T-helper 2 cell treated with Interferon-gamma antibody and Interleukin-4, amounts not matched to agents 5 μg/mL and 100 μg/mL, for 36 hours (primary cell): ENCODE measurements around the gene PYCR2.
"Not testable (repeated sequence)": the region's sequence is repeated elsewhere in the genome, so short reads cannot be mapped to it uniquely, and the experiment has no call there.

Experiments used
- DNase-seq: peaks from one replicate; pipeline ENCODE4 v3.0.0; 2021; ENCODE audit warnings: low spot score
- H3K27ac Mint-ChIP-seq: one replicate; pipeline ENCODE4 v1.8.0; 2021; ENCODE audit warnings: mild to moderate bottlenecking, mixed read lengths
- H3K27me3 Mint-ChIP-seq: one replicate; pipeline ENCODE4 v1.8.0; 2021; ENCODE audit warnings: low read depth, mixed read lengths
- H3K36me3 Mint-ChIP-seq: one replicate; pipeline ENCODE4 v1.8.0; 2021; ENCODE audit warnings: low read depth, mixed read lengths
- H3K4me1 Mint-ChIP-seq: one replicate; pipeline ENCODE4 v1.8.0; 2021; ENCODE audit warnings: low read depth, mixed read lengths
- H3K4me3 Mint-ChIP-seq: one replicate; pipeline ENCODE4 v1.8.0; 2022; ENCODE audit warnings: mild to moderate bottlenecking, moderate library complexity, mixed read lengths
- H3K9me3 Mint-ChIP-seq: one replicate; pipeline ENCODE4 v1.8.0; 2021; ENCODE audit warnings: mixed read lengths

PYCR2 gene

DNA sequence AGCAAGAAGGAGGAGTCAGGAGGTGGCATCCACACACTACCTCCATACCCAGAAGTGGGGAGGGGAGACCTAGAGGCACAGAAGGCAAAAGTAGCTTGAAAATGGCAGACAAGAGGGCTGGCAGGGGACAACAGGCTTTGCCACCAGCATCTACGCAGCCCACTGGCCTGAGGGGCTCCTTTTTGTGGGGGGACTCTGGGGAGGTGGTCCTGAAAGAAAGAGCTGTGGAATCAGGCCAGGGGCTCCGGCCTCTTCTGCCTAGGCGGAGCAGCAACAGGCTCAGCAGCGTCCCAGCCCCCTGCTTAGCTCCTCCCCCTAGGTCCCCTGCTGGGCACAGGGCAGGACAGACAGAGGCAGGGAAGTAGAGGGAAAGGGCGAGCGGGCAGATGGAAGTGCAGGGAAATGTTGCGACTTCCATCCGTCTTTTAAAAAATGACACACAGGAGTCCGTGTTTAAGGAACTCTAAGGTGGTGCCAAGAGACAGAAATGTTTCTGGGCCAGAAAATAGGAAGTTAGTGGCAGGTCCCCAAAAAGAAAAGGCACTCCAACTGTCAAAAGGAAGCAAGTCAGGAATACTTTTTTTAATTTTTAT lies 27.0 kb upstream of the PYCR2 start:
- Mint-ChIP-seq H3K4me3 (no peak overlapping the region), H3K9me3 (no peaks in the 10 kb centered on the region), H3K27ac (no peak overlapping the region), H3K36me3 (no peaks in the 10 kb centered on the region), H3K4me1 (no peaks in the 10 kb centered on the region), H3K27me3 (peaks cover 27% of the 10 kb centered on the region)
- no peak for DNase-seq

DNA sequence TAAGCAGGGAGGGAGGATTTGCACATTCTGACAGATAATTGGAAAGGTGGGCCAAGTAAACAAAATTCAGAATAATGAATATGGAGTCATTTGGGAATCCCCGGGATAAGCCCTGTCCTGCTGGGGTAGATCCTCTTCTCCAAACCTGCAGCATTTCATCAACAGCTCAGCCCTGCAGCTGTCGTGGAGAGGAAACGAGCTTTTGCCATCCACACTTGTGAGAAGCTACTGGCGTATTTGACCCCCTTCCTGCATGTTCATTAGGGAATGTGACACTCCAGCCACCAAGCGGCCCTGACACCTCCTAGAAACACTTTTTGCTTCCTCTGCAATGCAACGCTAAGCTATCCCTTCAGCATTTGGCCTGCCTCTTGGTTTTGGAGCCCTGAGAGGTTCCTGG lies 25.0 kb upstream of the PYCR2 start:
- Mint-ChIP-seq H3K4me1 (peaks cover 3% of the 10 kb centered on the region), H3K36me3 (no peaks in the 10 kb centered on the region), H3K4me3 (no peak overlapping the region), H3K27ac (no peak overlapping the region), H3K27me3 (peaks cover 23% of the 10 kb centered on the region), H3K9me3 (no peaks in the 10 kb centered on the region)
- DNase-seq: no peak

DNA sequence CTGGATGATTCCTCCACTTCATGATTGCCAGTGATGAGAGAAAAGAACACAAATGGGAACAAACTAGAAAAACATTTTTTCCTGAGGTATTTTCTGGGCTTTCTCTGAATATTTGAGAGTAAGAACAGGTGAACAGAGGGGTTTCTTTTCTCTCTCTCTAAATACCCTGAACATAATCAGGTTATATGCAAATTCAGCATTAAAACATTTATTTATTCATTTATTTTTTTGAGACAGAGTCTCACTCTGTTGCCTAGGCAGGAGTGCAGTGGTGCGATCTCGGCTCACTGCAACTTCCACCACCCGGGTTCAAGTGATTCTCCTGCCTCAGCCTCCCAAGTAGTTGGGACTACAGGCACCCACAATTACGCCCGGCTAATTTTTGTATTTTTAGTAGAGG lies 22.8 kb upstream of the PYCR2 start:
- Mint-ChIP-seq H3K4me3 (no peak overlapping the region), H3K36me3 (no peaks in the 10 kb centered on the region), H3K9me3 (no peaks in the 10 kb centered on the region), H3K27ac (no peak overlapping the region), H3K27me3 (peaks cover 15% of the 10 kb centered on the region), H3K4me1 (peaks cover 3% of the 10 kb centered on the region)
- no peak for DNase-seq

DNA sequence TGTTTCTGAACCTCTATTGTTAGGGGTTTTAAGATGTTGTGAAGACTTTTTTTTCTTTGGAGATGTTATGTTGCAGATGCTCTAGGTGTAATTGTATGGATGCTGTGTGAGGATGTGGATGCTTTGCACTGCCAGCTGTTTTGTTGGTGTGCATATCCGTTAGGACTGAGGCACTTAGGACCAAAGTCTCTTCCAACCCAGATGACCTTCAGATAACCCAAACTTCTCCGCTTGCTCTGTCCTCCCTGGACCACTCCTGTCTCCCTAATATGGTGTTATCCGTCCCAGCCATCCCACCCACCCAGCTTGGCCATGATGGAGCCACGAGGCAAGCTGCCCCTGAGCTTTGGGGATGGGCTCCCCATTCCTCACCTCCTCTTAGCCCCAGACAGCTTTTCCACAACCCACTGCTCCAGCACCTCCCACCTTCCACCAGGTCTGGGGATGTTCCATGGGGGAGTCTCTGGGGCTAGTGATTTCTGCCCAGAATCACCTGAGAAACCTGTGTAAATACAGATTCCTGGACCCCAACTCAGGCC lies 22.1 kb upstream of the PYCR2 start:
- H3K4me3 Mint-ChIP-seq: no peak overlapping the region

DNA sequence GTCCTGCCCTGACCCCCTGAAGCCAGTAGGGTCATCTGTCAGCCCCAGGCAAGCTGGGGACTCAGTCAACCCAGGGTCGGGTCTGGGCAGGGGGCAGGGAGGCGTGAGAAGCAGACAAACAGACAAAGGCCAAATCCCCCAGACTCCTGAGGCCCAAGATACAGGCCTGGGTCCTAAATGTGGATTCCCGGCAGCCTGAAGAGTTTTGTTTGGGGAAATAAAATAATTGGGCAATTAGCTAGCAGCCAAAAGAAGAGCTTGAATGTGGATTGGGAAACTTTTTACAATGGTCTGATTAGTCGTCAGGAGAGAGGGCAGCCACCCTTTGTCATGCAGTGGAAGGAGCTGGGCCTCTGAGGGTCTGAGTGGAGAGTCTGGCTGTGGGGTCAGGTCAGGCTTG lies 21.5 kb upstream of the PYCR2 start:
- H3K9me3 Mint-ChIP-seq: no peaks in the 10 kb centered on the region
- no peak for DNase-seq
- peaks cover 10% of the 10 kb centered on the region for H3K27me3 Mint-ChIP-seq
- no peak overlapping the region for H3K4me3 Mint-ChIP-seq
- H3K36me3 Mint-ChIP-seq: no peaks in the 10 kb centered on the region
- peaks cover 3% of the 10 kb centered on the region for H3K4me1 Mint-ChIP-seq
- no peak overlapping the region for H3K27ac Mint-ChIP-seq

More for the DNA sequence above, 22.1 kb upstream of the PYCR2 start:
- Mint-ChIP-seq H3K27ac (no peak overlapping the region), H3K27me3 (peaks cover 12% of the 10 kb centered on the region), H3K4me1 (peaks cover 3% of the 10 kb centered on the region), H3K9me3 (no peaks in the 10 kb centered on the region), H3K36me3 (no peaks in the 10 kb centered on the region)
- DNase-seq: no peak

DNA sequence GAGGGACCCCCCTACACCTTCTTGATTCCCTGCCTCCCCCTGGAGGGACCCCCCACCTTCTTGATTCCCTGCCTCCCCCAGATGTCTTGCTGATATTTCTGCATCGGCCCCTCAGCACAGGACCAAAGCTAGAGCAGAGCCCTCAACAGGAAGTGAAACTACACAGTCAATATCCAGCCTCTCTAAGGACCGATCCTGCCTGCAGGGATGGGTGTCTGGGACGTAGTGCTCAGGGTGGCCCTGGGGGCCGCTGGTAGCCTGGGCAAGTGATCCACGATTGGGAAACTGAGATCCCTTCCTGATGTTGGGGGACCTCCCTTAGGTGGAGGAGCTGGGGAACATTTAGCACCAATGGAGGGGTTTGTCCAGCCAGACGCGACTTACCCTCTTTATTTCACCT lies 20.9 kb upstream of the PYCR2 start:
- Mint-ChIP-seq H3K9me3 (no peaks in the 10 kb centered on the region), H3K27me3 (peaks cover 10% of the 10 kb centered on the region), H3K36me3 (no peaks in the 10 kb centered on the region), H3K27ac (no peak overlapping the region), H3K4me1 (peaks cover 3% of the 10 kb centered on the region), H3K4me3 (no peak overlapping the region)
- no peak for DNase-seq

DNA sequence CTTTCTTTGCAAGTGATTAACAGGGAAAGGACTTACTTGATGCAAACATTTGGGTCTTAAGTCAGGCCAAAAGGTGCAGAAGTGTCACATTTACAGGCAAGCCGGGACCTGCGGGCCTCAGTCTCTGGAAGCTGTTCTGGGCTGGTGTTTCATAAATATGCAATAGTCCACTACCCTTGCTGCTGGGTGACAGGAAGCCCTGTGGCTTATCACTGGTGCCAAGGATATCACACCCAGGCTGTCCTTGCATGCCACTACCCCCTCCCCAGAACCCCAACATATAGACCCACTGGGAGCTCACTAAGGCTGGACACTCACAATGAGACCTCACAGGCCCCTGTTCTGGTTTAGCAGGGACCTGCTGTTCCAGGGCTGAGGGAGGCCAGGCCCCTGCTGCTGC lies 20.3 kb upstream of the PYCR2 start:
- Mint-ChIP-seq H3K4me3 (no peak overlapping the region), H3K9me3 (no peaks in the 10 kb centered on the region), H3K4me1 (peaks cover 3% of the 10 kb centered on the region), H3K27me3 (peaks cover 10% of the 10 kb centered on the region), H3K36me3 (no peaks in the 10 kb centered on the region), H3K27ac (no peak overlapping the region)
- DNase-seq: no peak

DNA sequence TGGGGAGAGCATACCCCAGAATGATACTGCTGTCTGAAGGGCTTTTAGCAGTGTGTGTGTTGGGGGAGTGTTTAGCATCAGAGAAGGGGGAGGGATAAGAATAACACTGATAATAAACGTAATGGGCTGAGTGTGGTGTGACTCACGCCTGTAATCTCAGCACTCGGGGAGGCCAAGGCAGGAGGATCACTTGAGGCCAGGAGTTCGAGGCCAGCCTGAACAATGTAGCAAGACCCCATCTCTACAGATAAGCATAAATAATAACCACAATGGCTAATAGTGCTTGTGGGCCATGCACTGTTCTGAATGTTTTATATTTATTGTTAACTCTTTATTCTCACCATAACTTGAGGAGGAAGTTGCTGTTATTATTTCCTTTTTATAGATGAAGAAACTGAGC lies 19.5 kb upstream of the PYCR2 start:
- H3K27ac Mint-ChIP-seq: no peak overlapping the region
- no peak overlapping the region for H3K4me3 Mint-ChIP-seq
- no peaks in the 10 kb centered on the region for H3K9me3 Mint-ChIP-seq
- no peaks in the 10 kb centered on the region for H3K36me3 Mint-ChIP-seq
- H3K27me3 Mint-ChIP-seq: peaks cover 7% of the 10 kb centered on the region
- H3K4me1 Mint-ChIP-seq: peaks cover 3% of the 10 kb centered on the region
- no peak for DNase-seq

DNA sequence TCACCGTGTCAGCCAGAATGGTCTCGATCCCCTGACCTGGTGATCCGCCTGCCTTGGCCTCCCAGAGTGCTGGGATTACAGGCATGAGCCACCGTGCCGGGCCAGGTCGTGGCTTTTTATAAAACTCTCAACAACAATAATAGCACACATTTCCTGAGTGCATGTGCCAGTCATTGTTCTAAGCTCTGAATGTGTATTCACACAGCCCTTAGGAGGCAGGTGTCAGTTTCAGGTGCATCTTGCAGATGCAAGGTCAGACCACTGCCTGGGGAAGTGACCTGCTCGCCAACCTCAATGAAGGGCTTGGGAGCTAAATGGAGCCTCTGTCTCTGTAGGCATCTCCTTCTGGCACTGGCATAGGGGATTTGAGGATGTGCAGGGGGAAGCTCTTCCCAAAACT lies 18.5 kb upstream of the PYCR2 start:
- Mint-ChIP-seq H3K36me3 (no peaks in the 10 kb centered on the region), H3K27ac (no peak overlapping the region), H3K4me1 (peaks cover 3% of the 10 kb centered on the region), H3K4me3 (no peak overlapping the region), H3K9me3 (no peaks in the 10 kb centered on the region), H3K27me3 (peaks cover 3% of the 10 kb centered on the region)
- no peak for DNase-seq

DNA sequence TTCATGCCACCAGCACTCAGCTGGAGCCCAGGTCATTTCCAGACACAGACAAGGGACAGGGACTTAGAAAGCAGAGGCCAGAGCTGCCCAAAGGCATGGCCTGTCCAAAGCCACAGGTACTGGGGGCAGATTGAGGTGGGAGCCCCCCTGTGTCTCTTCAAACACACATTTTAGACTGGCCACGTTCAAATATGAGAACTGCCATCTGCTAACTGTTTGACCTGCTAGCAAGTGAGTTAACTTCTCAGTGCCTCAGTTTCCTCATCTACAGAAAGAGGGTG lies 17.8 kb upstream of the PYCR2 start:
- H3K27ac Mint-ChIP-seq: no peak overlapping the region
- H3K9me3 Mint-ChIP-seq: no peaks in the 10 kb centered on the region
- no peaks in the 10 kb centered on the region for H3K36me3 Mint-ChIP-seq
- DNase-seq: no peak
- H3K27me3 Mint-ChIP-seq: no peaks in the 10 kb centered on the region
- H3K4me1 Mint-ChIP-seq: peaks cover 3% of the 10 kb centered on the region
- no peak overlapping the region for H3K4me3 Mint-ChIP-seq

DNA sequence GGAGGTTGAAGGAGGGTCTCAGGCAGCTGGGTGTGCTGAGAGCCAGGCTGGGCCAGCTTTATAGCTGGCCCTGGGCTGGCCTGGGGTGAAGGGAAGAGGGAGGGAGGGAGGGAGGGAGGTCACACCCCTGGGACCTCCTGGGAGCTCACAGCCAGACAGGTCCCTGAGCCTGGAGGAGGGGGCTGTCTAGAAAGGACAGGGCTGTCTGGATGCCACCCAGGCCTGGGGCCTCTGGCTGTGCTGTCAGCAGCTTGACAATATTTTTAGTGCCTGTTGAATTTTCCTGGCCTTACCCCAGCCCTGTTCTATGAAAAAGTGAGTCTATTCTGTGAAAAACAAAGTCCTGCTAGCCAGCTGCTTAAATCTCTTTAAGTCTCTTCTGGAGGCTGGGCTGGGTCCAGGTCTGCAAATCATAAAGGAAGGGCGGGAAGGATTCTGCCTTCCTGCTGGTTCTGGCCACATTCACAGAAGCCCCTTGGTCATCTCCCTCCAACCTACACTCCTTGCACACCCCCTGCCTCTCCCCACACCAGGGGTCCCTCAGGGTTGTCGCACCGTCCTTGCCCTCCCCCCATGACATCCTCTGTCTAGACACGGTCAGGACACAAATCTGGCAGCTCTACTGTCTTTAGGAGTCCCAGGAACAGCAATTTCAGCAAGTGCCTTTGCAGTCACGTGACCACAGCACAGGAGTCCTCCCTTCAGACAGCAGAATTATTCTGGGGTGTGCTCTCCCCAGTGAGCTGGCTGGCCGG lies 17.3 kb upstream of the PYCR2 start, which contains the start of gene LEFTY2:
TSS of gene LEFTY2 (minus strand) at position 34 of the 755 bp plus-strand sequence. CDS start 80 bp downstream, outside the sequence.
- H3K4me3 Mint-ChIP-seq: no peak within 1 kb of the TSS
- H3K36me3 Mint-ChIP-seq: no peaks in the 10 kb centered on the region
- no peaks in the 10 kb centered on the region for H3K9me3 Mint-ChIP-seq
- peaks cover 3% of the 10 kb centered on the region for H3K4me1 Mint-ChIP-seq
- no peaks in the 10 kb centered on the region for H3K27me3 Mint-ChIP-seq
- no peak within 1 kb of the TSS for H3K27ac Mint-ChIP-seq
- DNase-seq: no peak

DNA sequence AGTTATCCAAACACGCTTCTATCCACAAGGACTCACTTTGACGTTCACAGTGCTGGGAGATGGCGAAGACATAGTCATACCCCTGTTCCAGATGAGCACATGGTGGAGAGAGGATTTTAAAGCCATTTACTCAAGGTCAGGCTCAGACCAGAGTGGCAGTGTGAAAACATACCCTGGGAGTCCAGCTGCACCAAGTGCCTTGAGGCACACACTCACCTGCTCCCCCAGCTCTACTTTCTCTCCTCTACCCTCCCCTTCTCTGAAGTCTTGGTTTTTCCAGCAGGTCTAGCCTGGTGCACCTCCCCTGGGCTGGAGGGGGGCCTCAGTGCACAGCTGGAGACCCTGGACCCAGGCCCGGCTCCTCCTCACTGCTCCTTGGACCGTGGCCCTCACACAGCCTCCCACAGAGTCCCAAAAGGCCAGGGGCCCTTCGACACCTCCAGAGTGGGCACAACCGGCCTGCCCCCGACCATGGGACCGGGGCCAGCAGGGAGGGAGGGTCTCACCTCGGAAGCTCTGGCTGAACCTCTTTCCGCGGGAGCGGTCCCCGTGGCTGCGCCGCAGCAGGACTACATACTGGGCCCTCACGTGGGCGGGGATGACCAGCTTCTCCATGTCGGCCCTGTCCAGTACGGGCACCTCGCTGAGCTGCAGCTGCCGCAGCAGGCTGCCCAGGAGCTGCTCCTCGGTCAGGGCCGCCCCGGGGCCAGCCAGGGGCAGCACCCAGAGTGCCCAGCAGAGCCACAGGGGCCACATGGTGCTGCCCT lies 16.5 kb upstream of the PYCR2 start:
- Mint-ChIP-seq H3K9me3 (no peaks in the 10 kb centered on the region), H3K27ac (no peak overlapping the region), H3K36me3 (no peaks in the 10 kb centered on the region), H3K4me3 (no peak overlapping the region), H3K27me3 (no peaks in the 10 kb centered on the region), H3K4me1 (peaks cover 3% of the 10 kb centered on the region)
- DNase-seq: no peak

DNA sequence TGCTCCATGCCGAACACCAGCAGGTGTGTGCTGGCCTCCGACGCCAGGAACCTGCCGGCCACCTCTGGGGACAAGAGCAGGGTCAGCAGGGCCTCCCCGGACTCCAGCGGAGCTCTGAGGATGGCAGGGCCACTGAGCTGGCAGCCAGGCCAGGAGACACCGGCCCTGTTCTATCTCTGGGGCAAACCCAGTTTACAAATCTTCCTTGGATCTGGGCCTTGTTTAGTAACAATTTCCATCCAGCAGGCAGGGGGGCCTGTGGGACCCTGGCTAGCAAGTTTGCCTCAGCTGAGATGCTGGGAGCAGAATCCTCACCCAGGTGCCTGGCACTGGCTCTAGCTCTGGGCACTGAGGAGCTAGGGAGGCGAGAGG lies 15.9 kb upstream of the PYCR2 start:
- H3K4me3 Mint-ChIP-seq, H3K4me1 Mint-ChIP-seq, H3K36me3 Mint-ChIP-seq, H3K9me3 Mint-ChIP-seq, H3K27ac Mint-ChIP-seq, H3K27me3 Mint-ChIP-seq, DNase-seq: not testable (repeated sequence)
